ENCODE measurements around the gene CORO6. TPM values are rescaled to one million over a fixed set of nuclear protein-coding genes. Genes with fewer than 3 reads are reported as not detected.
A peak's percentile ranks its signal among the peaks of the same experiment; 100 is the strongest.

Gene CORO6
- total and polyA plus RNA-seq, 4 donors: 0.23 to 3.0 (median 0.59) TPM

- Histone ChIP-seq H3K4me1 (ENCODE audit: control insufficient read depth in 4 of 4, insufficient read depth in 4 of 4, low read length in 3 of 4) (peaks cover 19 to 50% (median 38%) of the 10 kb centered on the region in 4 donors), H3K27ac (ENCODE audit: low read depth in 1 of 2, low read length in 2 of 2) (no peak overlapping the region), H3K36me3 (ENCODE audit: control insufficient read depth in 4 of 4, insufficient read depth in 3 of 4, low read depth in 1 of 4, low read length in 3 of 4) (no peaks in the 10 kb centered on the region), H3K9ac (ENCODE audit: low read depth in 1 of 2, low read length in 2 of 2) (no peak overlapping the region), H3K4me3 (ENCODE audit: low read depth in 1 of 3, low read length in 3 of 3) (peak overlapping the region in 1 of 3 donors; percentile 37), H3K27me3 (ENCODE audit: control insufficient read depth in 4 of 4, insufficient read depth in 4 of 4, low read length in 3 of 4) (peaks cover 0 to 10% (median 1%) of the 10 kb centered on the region in 4 donors), H3K9me3 (ENCODE audit: control insufficient read depth in 4 of 4, low read length in 3 of 4) (no peaks in the 10 kb centered on the region)
- DNase-seq (ENCODE audit: low spot score): peak; percentile 92
- WGBS: 2% methylated on average over 50 of the region's 50 CpGs
- TF ChIP-seq RAD21 (IDR thresholded peaks at IDR 0.05): peak; percentile 60 to 79
- TF ChIP-seq CTCF (IDR thresholded peaks at IDR 0.05; ENCODE audit: low read depth, low read length, missing input control): peak; percentile 80
- TF ChIP-seq FOXA1 (IDR thresholded peaks at IDR 0.05): no peak
- TF ChIP-seq GABPA (IDR thresholded peaks at IDR 0.05 in 1 of 2, conservative IDR thresholded peaks at IDR 0.05 in 1 of 2): no peak
- no peak for TF ChIP-seq ATF3 (IDR thresholded peaks at IDR 0.05)
Observed at GRCh38 chr17:29613352-29613837, 9.3 kb downstream of the CORO6 start.

GRCh38 chr17:29612404-29613280 is 10.1 kb downstream of the CORO6 start:
- no peak overlapping the region for H3K9ac ChIP-seq (ENCODE audit: low read depth in 1 of 2, low read length in 2 of 2)
- WGBS: 28% methylated on average over 85 of the region's 85 CpGs
- TF ChIP-seq HNF4A (conservative IDR thresholded peaks at IDR 0.05) (no peak), FOXA2 (IDR thresholded peaks at IDR 0.05) (no peak), ATF3 (IDR thresholded peaks at IDR 0.05) (no peak), RAD21 (IDR thresholded peaks at IDR 0.05) (no peak), JUND (IDR thresholded peaks at IDR 0.05) (no peak)
- H3K9me3 ChIP-seq (ENCODE audit: control insufficient read depth in 4 of 4, low read length in 3 of 4): no peaks in the 10 kb centered on the region
- H3K4me1 ChIP-seq (ENCODE audit: control insufficient read depth in 4 of 4, insufficient read depth in 4 of 4, low read length in 3 of 4): peaks cover 15 to 43% (median 35%) of the 10 kb centered on the region in 4 donors
- peak overlapping the region in 1 of 3 donors; percentile 37 for H3K4me3 ChIP-seq (ENCODE audit: low read depth in 1 of 3, low read length in 3 of 3)
- no peak for DNase-seq (ENCODE audit: low spot score)
- peaks cover 0 to 10% (median 1%) of the 10 kb centered on the region in 4 donors for H3K27me3 ChIP-seq (ENCODE audit: control insufficient read depth in 4 of 4, insufficient read depth in 4 of 4, low read length in 3 of 4)
- H3K36me3 ChIP-seq (ENCODE audit: control insufficient read depth in 4 of 4, insufficient read depth in 3 of 4, low read depth in 1 of 4, low read length in 3 of 4): no peaks in the 10 kb centered on the region
- H3K27ac ChIP-seq (ENCODE audit: low read depth in 1 of 2, low read length in 2 of 2): no peak overlapping the region

- Histone ChIP-seq H3K27me3 (ENCODE audit: control insufficient read depth in 4 of 4, insufficient read depth in 4 of 4, low read length in 3 of 4) (peaks cover 0 to 10% (median 1%) of the 10 kb centered on the region in 4 donors), H3K4me3 (ENCODE audit: low read depth in 1 of 3, low read length in 3 of 3) (no peak overlapping the region), H3K9me3 (ENCODE audit: control insufficient read depth in 4 of 4, low read length in 3 of 4) (no peaks in the 10 kb centered on the region), H3K27ac (ENCODE audit: low read depth in 1 of 2, low read length in 2 of 2) (no peak overlapping the region), H3K4me1 (ENCODE audit: control insufficient read depth in 4 of 4, insufficient read depth in 4 of 4, low read length in 3 of 4) (peaks cover 11 to 37% (median 30%) of the 10 kb centered on the region in 4 donors), H3K36me3 (ENCODE audit: control insufficient read depth in 4 of 4, insufficient read depth in 3 of 4, low read depth in 1 of 4, low read length in 3 of 4) (no peaks in the 10 kb centered on the region), H3K9ac (ENCODE audit: low read depth in 1 of 2, low read length in 2 of 2) (no peak overlapping the region)
- WGBS: 84% methylated on average over 12 of the region's 12 CpGs
- DNase-seq (ENCODE audit: low spot score): no peak
- TF ChIP-seq CTCF (IDR thresholded peaks at IDR 0.05; ENCODE audit: low read depth, low read length, missing input control) (no peak), RXRA (IDR thresholded peaks at IDR 0.05) (no peak), HNF4A (conservative IDR thresholded peaks at IDR 0.05) (no peak), NR2F2 (IDR thresholded peaks at IDR 0.05) (no peak), SP1 (IDR thresholded peaks at IDR 0.05) (no peak), JUND (IDR thresholded peaks at IDR 0.05) (no peak), GABPA (IDR thresholded peaks at IDR 0.05 in 1 of 2, conservative IDR thresholded peaks at IDR 0.05 in 1 of 2) (no peak), ZBTB33 (IDR thresholded peaks at IDR 0.05) (no peak), REST (IDR thresholded peaks at IDR 0.05) (no peak), MAX (IDR thresholded peaks at IDR 0.05) (no peak)
Observed at GRCh38 chr17:29612094-29612403, 10.7 kb downstream of the CORO6 start.
